GM13976 (cell line): ENCODE data around the gene BBS9.

Experiments used
- DNase-seq: peaks from one replicate; pipeline ENCODE4 v3.0.0; 2012; ENCODE audit warnings: low spot score
- in situ Hi-C: fragments of 300-500 bp; cut with MboI; formaldehyde crosslinking; loops from one replicate; pipeline ENCODE4 v1.12.0; 2022; ENCODE audit warnings: low sequenced_read_pairs, mixed read lengths, inconsistent platforms; ENCODE audit not compliant: unreplicated experiment
- TF ChIP-seq, protein P1 (sequence below): IDR thresholded peaks from 2 replicates; pipeline ENCODE4 v1.5.1; 2012; ENCODE audit warnings: borderline replicate concordance, mild to moderate bottlenecking; ENCODE audit not compliant: insufficient read depth; ENCODE audit errors: extremely low read depth, missing control alignments, control extremely low read depth

Gene BBS9

DNA sequence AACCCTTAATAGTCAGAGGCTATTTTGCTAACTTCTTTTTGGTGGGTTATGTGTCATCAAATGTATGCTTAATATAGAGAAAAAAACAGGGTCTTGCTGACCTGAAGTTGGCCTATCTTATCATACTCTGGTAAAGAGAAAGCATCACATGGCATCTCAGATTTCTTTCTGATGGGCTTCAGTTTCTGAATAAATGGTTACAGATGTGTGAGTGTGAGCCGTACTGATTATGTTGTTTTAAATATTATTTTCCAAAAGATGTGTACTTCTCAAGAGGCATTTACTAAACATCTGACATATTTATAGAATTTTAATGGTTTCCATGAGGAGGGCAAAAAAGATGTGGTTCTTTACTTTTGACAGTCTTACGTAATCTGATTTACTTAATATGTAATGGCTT lies 28.4 kb downstream of the BBS9 start:
- in situ Hi-C loops, result no loop called here
- TF ChIP-seq, protein P1, sequence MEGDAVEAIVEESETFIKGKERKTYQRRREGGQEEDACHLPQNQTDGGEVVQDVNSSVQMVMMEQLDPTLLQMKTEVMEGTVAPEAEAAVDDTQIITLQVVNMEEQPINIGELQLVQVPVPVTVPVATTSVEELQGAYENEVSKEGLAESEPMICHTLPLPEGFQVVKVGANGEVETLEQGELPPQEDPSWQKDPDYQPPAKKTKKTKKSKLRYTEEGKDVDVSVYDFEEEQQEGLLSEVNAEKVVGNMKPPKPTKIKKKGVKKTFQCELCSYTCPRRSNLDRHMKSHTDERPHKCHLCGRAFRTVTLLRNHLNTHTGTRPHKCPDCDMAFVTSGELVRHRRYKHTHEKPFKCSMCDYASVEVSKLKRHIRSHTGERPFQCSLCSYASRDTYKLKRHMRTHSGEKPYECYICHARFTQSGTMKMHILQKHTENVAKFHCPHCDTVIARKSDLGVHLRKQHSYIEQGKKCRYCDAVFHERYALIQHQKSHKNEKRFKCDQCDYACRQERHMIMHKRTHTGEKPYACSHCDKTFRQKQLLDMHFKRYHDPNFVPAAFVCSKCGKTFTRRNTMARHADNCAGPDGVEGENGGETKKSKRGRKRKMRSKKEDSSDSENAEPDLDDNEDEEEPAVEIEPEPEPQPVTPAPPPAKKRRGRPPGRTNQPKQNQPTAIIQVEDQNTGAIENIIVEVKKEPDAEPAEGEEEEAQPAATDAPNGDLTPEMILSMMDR, result no peak
- no peak for DNase-seq

DNA sequence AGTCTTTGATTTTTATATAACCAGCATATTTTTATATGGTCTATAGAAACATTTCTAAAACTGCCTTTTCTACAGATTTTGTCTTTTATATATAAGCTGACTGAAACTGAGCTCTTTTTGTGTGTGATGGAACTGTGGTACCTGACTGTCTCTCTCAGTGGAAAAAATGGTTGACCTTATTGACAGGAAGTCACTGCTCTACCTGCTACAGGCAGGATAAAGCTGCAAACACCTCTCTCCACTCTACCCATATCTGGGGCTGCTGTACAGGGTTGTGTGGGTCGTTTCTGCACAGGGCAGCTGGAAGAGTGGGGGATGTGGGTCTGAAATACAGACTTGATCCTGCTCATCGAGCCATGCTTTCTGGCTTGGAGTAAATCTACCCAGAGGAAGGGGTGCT lies 48.5 kb downstream of the BBS9 start:
- no peak for DNase-seq
- in situ Hi-C loops, result loop anchor here (25.0 kb wide), 1 partner anchor 759 kb away; no protein-coding TSS in a partner anchor
- TF ChIP-seq, protein P1, result no peak

DNA sequence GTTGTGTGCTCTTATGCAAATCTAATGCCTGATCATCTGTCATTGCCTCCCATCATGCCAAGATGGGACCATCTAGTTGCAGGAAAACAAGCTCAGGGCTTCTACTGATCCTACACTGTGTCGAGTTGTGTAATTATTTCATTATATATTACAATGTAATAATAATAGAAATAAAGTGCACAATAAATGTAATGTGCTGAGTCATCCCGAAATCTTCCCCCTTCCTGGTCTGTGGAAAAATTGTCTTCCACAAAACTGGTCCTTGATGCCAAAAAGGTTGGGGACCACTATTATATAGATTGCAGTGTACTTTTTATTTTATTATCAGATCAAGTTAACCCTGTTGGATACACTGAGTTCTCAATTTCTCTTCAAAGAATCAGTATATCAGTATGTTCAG lies 50.2 kb downstream of the BBS9 start:
- in situ Hi-C loops, result loop anchor here (25.0 kb wide), 1 partner anchor 758 kb away; no protein-coding TSS in a partner anchor

DNA sequence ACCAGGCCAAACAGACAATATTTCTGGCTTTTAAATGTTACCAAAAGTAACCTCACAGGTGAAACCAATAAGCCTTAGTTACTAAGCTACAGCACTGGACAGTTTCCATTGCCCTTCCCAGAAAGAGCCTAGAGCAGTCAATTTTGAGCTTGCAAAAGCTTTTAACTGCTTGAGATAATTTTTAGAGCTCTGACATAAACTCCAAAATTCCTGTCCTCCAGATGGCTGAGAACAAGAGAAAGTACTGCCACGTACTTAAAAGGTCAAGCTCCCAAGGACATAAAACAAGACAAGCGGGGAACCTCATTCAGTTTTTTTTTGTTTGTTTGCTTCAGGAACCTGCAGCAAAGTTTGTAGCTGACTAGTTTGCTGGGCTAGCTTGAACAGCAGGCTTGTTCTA lies 54.1 kb downstream of the BBS9 start:
- in situ Hi-C loops, result loop anchor here (25.0 kb wide), 1 partner anchor 754 kb away; no protein-coding TSS in a partner anchor
- no peak for DNase-seq
- TF ChIP-seq, protein P1, result no peak

More for the DNA sequence above, 50.2 kb downstream of the BBS9 start:
- no peak for DNase-seq
- TF ChIP-seq, protein P1, result no peak

DNA sequence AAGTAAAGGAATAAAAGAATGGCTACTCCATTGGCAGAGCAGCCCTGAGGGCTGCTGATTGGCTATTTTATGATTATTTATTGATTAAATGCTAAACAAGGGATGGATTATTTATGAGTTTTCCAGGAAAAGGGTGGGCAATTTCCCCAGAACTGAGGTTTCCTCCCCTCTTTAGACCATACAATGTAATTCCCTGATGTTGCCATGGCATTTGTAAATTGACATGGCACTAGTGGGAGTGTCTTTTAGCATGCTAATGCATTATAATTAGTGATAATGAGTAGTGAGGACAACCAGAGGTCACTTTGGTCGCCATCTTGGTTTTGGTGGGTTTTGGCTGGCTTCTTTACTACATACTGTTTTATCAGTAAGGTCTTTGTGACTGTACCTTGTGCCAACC lies 55.5 kb downstream of the BBS9 start:
- DNase-seq, result no peak
- in situ Hi-C loops, result loop anchor here (25.0 kb wide), 1 partner anchor 752 kb away; no protein-coding TSS in a partner anchor

DNA sequence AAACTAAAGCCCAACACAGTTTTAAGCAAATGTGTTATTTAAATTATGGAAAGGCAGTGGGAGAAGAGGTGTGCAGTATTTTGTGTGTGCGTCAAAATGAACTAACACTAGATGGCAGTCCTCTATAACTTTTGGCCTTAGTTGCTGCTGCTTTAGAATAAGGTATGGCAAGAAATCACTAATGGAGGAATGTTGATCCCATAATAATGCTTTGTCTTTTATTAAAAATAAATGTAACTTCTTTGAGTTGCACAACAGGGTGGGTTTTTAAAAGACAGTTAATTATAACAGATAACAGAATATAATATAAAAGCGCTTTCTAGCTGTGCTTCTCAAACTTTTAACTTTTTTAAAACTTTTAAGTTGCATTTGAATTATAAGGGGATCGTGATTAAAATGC lies 56.4 kb downstream of the BBS9 start:
- TF ChIP-seq, protein P1, result peak; percentile 68
- in situ Hi-C loops, result loop anchor here (25.0 kb wide), 1 partner anchor 752 kb away; no protein-coding TSS in a partner anchor
- DNase-seq, result peak; percentile 53

More for the DNA sequence above, 55.5 kb downstream of the BBS9 start:
- TF ChIP-seq, protein P1, result no peak
